Measurements from ENCODE around the gene HTRA2. TPM values are rescaled to one million over a fixed set of nuclear protein-coding genes. Genes with fewer than 3 reads are reported as not detected.

The HTRA2 gene
- total and polyA plus RNA-seq, 9 of the 15 experiments (the other 6 are each of a cell fraction or from before 2014, with no cell fraction given) = 54.2 to 71.2 (median 65.8) TPM

- peak in 1 of 2 experiments; percentile 30; a peak in 1 of 4 replicates for TF ChIP-seq MLLT1 (IDR thresholded peaks at IDR 0.05)
- peak in 2 of 3 experiments; percentile 7 to 96; a peak in 2 of 6 replicates for TF ChIP-seq ZBTB11 (CRISPR knock-in tag; IDR thresholded peaks at IDR 0.05)
- TF ChIP-seq MTA2 (IDR thresholded peaks at IDR 0.05; ENCODE audit: low read depth) = peak; percentile 76
- peak; percentile 80 for TF ChIP-seq TFAP4 (CRISPR knock-in tag; IDR thresholded peaks at IDR 0.05; ENCODE audit: borderline replicate concordance)
- TF ChIP-seq GABPA (tag; conservative IDR thresholded peaks at IDR 0.05; ENCODE audit: low read depth) = peak; percentile 98
- TF ChIP-seq ZNF77 (CRISPR knock-in tag; IDR thresholded peaks at IDR 0.05) = no peak
- no peak for TF ChIP-seq BRCA1 (IDR thresholded peaks at IDR 0.05)
- no peak for TF ChIP-seq BRCA1 (CRISPR knock-in tag; IDR thresholded peaks at IDR 0.05)
- no peak for TF ChIP-seq SIRT6 (IDR thresholded peaks at IDR 0.05; ENCODE audit: low read depth, low read length)
- TF ChIP-seq VEZF1 (CRISPR knock-in tag; IDR thresholded peaks at IDR 0.05) = peak; percentile 78
- TF ChIP-seq ZMIZ1 (IDR thresholded peaks at IDR 0.05; ENCODE audit: low read depth in 2 of 2, low read length in 2 of 2) = 0 out of 4 replicates have a peak, but pooled peaks of 1 of the 2 experiments have one; percentile 35
- no peak for TF ChIP-seq RHOXF2B (CRISPR knock-in tag; conservative IDR thresholded peaks at IDR 0.05)
- TF ChIP-seq POLR2H (tag; IDR thresholded peaks at IDR 0.05; ENCODE audit: low read depth) = peak; percentile 12; the same call in 1 of the 2 replicates
Observed at GRCh38 chr2:74482801-74483674, 46.7 kb upstream of the HTRA2 start, which contains the start of the genes CCDC142 and TTC31 (continued).

All from K562 (cell line).